Tibial artery (tissue), 4 donors: ENCODE data around the gene PEX5L.

Experiments
- DNase-seq, 2 donors: peaks; one replicate each; pipeline ENCODE4 v3.0.0-alpha.2; 2019
- H3K27ac ChIP-seq, 2 donors: fragments of 200-600 bp; sonication (generic) in 1 of 2; 1 replicate in 1 of 2; 2 replicates in 1 of 2; pipeline ENCODE4 v1.5.1; 2018 to 2019; ENCODE audit warnings: mild to moderate bottlenecking in 1 of 2
- H3K27me3 ChIP-seq, 2 donors: fragments of 200-600 bp; sonication (generic) in 1 of 2; one replicate each; pipeline versions ENCODE4 v1.5.1 to v1.6.0; 2016 to 2019
- H3K36me3 ChIP-seq, 3 donors: fragments of 200-600 bp; sonication (generic) in 2 of 3; one replicate each; pipeline ENCODE4 v1.5.1; 2016 to 2019; ENCODE audit warnings: mild to moderate bottlenecking in 2 of 3
- H3K4me1 ChIP-seq, 4 donors: fragments of 200-600 bp; sonication (generic) in 2 of 4; 1 replicate in 3 of 4; 2 replicates in 1 of 4; pipeline ENCODE4 v1.5.1; 2016 to 2019
- H3K4me3 ChIP-seq, 2 donors: fragments of 200-600 bp; sonication (generic) in 1 of 2; 1 replicate in 1 of 2; 2 replicates in 1 of 2; pipeline ENCODE4 v1.5.1; 2018 to 2019; ENCODE audit warnings: mild to moderate bottlenecking in 2 of 2
- H3K9me3 ChIP-seq, 3 donors: fragments of 200-600 bp; sonication (generic) in 1 of 3; one replicate each; pipeline ENCODE4 v1.5.1; 2016 to 2019
- CTCF ChIP-seq, 2 experiments: fragments of 200-600 bp in 1 of 2; fragments of 450-650 bp in 1 of 2; IDR thresholded peaks; one replicate each; pipeline ENCODE4 v1.5.1; 2017 to 2019; ENCODE audit warnings: antibody characterized with exemption in 2 of 2, mild to moderate bottlenecking in 1 of 2, moderate library complexity in 1 of 2
- intact Hi-C: fragments of 100-400 bp; cut with DNase I; formaldehyde crosslinking; loops from one replicate; pipeline ENCODE4 v1.15.0; 2023; ENCODE audit warnings: low total_unique reads

The PEX5L gene

GRCh38 chr3:179897231-179897630, 139.5 kb downstream of the PEX5L start:
- no peak for TF ChIP-seq CTCF (IDR thresholded peaks at IDR 0.05)
- H3K36me3 ChIP-seq = no peaks in the 10 kb centered on the region
- intact Hi-C loops = no loop called here
- no peak overlapping the region for H3K4me3 ChIP-seq
- H3K27me3 ChIP-seq = peaks cover 0 to 4% of the 10 kb centered on the region in 2 donors
- no peaks in the 10 kb centered on the region for H3K4me1 ChIP-seq
- no peak overlapping the region for H3K27ac ChIP-seq
- DNase-seq = no peak
- H3K9me3 ChIP-seq = no peaks in the 10 kb centered on the region

- TF ChIP-seq CTCF (IDR thresholded peaks at IDR 0.05) = no peak
- H3K36me3 ChIP-seq = no peaks in the 10 kb centered on the region
- no peak overlapping the region for H3K4me3 ChIP-seq
- H3K4me1 ChIP-seq = no peaks in the 10 kb centered on the region
- no peaks in the 10 kb centered on the region for H3K9me3 ChIP-seq
- no peak for DNase-seq
- peaks cover 0 to 4% of the 10 kb centered on the region in 2 donors for H3K27me3 ChIP-seq
- H3K27ac ChIP-seq = no peak overlapping the region
- intact Hi-C loops = no loop called here
Measured at GRCh38 chr3:179896507-179896906, 140.2 kb downstream of the PEX5L start.

GRCh38 chr3:179895330-179895729, 141.4 kb downstream of the PEX5L start:
- Histone ChIP-seq H3K27ac (no peak overlapping the region), H3K4me3 (no peak overlapping the region), H3K36me3 (no peaks in the 10 kb centered on the region), H3K9me3 (no peaks in the 10 kb centered on the region), H3K27me3 (no peaks in the 10 kb centered on the region), H3K4me1 (no peaks in the 10 kb centered on the region)
- intact Hi-C loops = no loop called here
- DNase-seq = no peak
- no peak for TF ChIP-seq CTCF (IDR thresholded peaks at IDR 0.05)

- no peak overlapping the region for H3K27ac ChIP-seq
- H3K9me3 ChIP-seq = no peaks in the 10 kb centered on the region
- H3K36me3 ChIP-seq = no peaks in the 10 kb centered on the region
- TF ChIP-seq CTCF (IDR thresholded peaks at IDR 0.05) = no peak
- H3K27me3 ChIP-seq = no peaks in the 10 kb centered on the region
- intact Hi-C loops = no loop called here
- no peak overlapping the region for H3K4me3 ChIP-seq
- DNase-seq = no peak
- no peaks in the 10 kb centered on the region for H3K4me1 ChIP-seq
Measured at GRCh38 chr3:179887295-179887943, 149.3 kb downstream of the PEX5L start.

GRCh38 chr3:179885950-179886349, 150.8 kb downstream of the PEX5L start:
- H3K27me3 ChIP-seq = no peaks in the 10 kb centered on the region
- no peak overlapping the region for H3K4me3 ChIP-seq
- no peak overlapping the region for H3K27ac ChIP-seq
- no peaks in the 10 kb centered on the region for H3K4me1 ChIP-seq
- no peaks in the 10 kb centered on the region for H3K9me3 ChIP-seq
- no peaks in the 10 kb centered on the region for H3K36me3 ChIP-seq
- no peak for DNase-seq
- intact Hi-C loops = no loop called here
- no peak for TF ChIP-seq CTCF (IDR thresholded peaks at IDR 0.05)

- intact Hi-C loops = no loop called here
- TF ChIP-seq CTCF (IDR thresholded peaks at IDR 0.05) = no peak
- no peaks in the 10 kb centered on the region for H3K9me3 ChIP-seq
Measured at GRCh38 chr3:179884136-179884535, 152.6 kb downstream of the PEX5L start.

More at GRCh38 chr3:179884136-179884535, 152.6 kb downstream of the PEX5L start:
- no peak for DNase-seq
- Histone ChIP-seq H3K27ac (no peak overlapping the region), H3K36me3 (no peaks in the 10 kb centered on the region), H3K4me3 (no peak overlapping the region), H3K27me3 (no peaks in the 10 kb centered on the region), H3K4me1 (no peaks in the 10 kb centered on the region)
